ENCODE measurements around the gene NAA60.
A peak's percentile ranks its signal among the peaks of the same experiment; 100 is the strongest.

Gene NAA60

DNA sequence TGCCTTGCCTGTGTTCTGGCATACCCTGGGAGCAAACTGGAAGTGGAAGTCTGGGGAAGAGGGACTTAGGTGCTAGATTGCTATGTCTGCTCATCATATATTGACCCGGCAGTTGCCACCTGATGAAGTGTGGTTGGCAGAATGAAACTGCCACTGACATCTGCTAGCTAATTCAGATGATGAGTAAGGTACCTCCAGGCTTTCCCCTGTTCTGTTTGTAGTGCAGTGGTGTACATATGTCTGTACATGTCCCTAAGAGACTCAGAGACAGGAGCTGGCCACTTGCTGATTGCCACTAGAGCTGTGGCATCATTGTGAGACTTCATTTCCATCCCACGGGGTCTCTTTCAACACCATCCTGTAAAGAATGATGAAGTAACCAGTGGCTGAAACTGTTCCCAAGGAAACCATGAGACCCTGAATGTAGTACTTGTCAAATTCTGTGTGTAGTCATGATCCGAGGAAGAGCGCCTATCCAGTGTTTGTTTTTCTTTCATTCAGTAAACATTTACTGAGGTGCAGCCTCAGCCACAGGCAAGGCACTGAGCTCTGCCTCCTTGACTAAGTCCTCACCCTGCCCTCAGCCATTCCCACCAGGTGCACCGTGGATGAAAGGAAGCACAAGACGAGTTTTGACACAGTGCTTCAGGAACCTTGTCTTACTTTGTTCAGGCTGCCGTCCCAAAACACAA lies 70.6 kb downstream of the NAA60 start:
- no peak for FAIRE-seq

- FAIRE-seq = no peak
These were observed 71.1 kb downstream of the NAA60 start for GRCh38 chr16:3514621-3515020.

DNA sequence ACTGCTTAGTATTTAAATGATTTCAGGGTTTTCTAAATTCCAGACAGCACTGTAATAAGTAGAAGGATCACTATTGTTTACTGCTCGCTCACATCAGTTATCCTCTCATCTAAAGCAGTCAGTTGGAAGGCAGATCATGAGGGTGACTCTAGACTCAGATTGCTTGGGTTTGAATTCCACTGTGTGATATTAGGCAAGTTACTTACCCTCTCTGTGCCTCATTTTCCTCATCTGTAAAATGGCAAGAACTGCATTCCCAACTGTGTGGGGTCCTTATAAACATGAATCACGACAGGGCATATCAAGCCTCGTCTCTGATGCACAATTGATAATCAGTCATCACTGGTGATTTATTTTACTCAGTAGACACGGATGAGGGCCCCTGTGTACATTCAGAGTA lies 72.4 kb downstream of the NAA60 start:
- no peak for FAIRE-seq

GRCh38 chr16:3518292-3518985 lies 75.0 kb downstream of the NAA60 start:
- FAIRE-seq = no peak

GRCh38 chr16:3518986-3519348 lies 75.5 kb downstream of the NAA60 start:
- no peak for FAIRE-seq

GRCh38 chr16:3519581-3519980 lies 76.1 kb downstream of the NAA60 start:
- FAIRE-seq = no peak

- FAIRE-seq = no peak
These were observed 76.9 kb downstream of the NAA60 start for GRCh38 chr16:3520413-3520812.

DNA sequence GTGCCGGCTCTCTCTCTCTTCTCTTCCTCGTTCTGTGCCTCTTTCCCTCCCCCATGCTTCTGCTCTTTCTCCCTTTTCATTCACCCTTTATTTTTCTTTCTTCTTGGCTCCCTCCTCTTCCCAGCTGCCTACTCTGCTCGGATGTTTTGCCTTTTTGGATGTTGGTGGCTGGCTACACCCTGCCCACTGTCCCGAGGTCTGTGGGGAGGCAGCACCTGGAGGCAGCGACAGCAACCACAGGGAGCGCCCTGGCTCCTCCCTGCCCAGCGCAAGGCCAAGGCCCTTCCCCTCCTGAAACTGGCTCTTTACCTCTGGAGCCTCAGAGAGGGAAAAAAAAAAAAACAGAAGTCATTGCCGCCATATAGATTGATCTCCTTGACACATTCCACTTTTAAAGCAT lies 77.4 kb downstream of the NAA60 start:
- FAIRE-seq = no peak

DNA sequence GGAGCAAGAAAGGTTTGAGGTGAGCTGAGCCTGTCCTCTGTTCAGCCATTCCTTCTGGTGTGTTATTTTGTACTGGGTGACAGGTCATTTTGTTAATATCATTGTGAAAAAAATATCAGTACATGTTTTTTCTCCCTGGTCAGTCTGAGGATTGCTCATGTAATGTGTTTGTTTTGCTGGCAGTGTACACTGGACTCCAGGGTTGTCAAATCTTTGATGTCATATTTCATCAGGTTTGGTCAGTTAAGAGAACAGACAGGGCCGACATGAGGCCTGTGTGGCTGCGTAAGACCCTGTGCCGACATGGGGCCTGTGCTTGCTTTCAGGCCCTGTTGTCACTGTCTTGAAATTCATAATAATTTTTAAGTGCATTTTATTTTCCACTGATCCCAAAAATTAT lies 79.8 kb downstream of the NAA60 start:
- FAIRE-seq = no peak

DNA sequence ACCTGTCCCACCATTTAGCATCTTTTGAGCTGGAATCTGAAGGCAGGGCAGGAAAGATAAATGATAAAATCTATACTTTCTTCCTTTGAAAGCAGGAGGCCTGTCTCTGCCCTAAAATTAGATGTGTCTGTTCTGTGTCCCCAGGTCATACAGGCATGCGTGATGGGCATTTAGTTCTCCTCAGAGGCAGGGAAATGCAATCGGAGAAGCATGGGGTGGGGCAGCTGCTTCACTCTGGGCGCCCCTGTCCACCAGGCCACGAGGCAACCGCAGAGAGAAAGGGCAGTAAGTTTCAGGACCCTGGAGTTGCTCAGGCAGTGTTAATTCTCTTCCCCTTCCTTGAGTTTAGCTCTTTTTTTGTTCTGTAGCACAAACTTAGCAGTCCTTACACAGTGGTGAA lies 82.5 kb downstream of the NAA60 start:
- no peak for FAIRE-seq

GRCh38 chr16:3527216-3527829 lies 83.8 kb downstream of the NAA60 start:
- peak; percentile 83 for FAIRE-seq

DNA sequence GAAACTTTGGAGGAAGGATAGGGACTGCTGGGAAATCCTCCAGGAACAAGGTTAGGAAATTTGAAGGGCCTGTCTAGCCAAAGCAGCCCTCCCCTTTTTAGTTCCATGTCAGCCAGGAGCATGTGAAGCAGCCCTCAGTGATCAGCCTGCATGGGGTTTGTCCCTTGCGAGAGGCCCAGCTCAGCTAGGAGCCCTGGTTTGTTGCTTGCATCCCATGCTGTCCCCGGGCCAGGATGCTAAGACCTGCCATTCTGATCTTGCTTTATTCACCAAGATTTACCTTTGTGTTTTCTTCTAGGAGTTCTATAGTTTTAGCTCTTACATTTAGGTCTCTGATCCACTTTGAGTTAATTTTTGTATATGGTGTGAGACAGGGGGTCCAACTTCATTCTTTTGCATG lies 84.9 kb downstream of the NAA60 start:
- no peak for FAIRE-seq

- FAIRE-seq = no peak
These were observed 85.7 kb downstream of the NAA60 start for GRCh38 chr16:3529175-3529574.

DNA sequence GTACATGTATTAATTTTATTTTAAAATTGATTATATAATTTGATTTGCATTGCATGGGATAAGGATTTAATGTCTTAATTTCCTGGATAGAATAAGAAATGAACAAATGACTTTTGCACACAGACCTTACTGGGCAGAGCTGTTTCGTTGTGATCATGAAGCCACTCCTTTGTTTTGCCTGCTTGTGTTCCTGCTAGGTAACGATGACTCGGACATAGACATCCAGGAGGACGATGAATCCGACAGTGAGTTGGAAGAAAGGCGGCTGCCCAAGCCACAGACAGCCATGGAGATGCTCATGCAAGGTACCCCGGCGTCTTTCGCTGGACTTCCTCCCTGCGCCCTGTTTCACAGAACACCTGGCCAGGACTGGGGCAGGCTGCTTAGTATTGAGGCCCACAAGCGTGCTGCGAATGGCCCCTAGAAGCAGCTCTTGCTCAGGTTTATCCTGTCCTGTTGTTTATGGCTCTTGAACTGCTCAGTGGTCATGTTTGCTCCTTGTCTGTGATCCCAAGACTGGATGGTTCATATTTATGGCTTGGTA lies 87.0 kb downstream of the NAA60 start:
- FAIRE-seq = no peak

DNA sequence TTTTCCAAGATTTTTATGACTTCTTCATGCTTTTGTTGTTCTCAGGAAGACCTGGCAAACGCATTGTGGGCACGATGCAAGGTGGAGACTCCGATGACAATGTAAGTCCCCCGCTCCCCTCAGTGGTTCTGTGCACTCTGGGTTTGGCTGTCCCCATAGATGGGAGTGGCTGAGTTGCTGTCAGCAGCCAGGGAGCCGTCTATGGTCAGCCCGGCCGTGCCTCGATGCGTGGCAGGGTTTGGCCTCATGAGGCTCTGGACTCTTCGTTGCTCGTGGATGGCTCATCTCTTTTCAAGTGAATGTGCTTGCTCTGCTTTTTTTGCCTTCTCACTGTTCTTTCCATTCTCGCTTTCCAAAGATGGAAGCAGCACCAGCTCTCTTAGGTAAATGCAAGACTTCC lies 89.3 kb downstream of the NAA60 start:
- no peak for FAIRE-seq

GRCh38 chr16:3534126-3534525 lies 90.6 kb downstream of the NAA60 start:
- FAIRE-seq = no peak

DNA sequence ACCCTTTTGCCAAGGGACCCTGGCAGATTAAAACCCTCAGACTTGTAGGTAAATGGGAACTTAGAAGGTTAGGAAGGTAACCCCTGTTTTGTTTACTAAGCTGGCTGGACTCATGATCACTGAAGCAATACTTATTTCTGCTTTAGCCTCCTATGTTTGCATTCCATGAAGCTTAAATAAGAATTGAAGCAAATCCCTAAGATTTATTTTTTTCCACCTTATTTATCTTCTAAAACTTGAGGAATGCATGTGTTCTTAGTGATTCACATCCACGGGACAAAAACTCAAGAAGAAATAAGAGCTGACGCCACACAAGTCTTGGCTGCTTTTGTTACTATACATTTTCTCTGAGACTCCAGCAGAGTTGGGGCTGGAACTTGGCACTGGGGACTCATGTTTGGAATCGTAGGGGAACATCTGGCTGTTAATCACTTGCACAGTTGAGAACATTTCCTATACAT lies 92.8 kb downstream of the NAA60 start:
- FAIRE-seq = no peak
